Measurements from ENCODE around the gene NUDT14. TPM values are rescaled to one million over a fixed set of nuclear protein-coding genes. Genes with fewer than 3 reads are reported as not detected.
A peak's percentile ranks its signal among the peaks of the same experiment; 100 is the strongest.

Gene NUDT14
- total and polyA plus RNA-seq, 2 of the 8 experiments (the other 6 are each of a cell fraction or from before 2014, with no cell fraction given), result 25.5 to 33.3 TPM

DNA sequence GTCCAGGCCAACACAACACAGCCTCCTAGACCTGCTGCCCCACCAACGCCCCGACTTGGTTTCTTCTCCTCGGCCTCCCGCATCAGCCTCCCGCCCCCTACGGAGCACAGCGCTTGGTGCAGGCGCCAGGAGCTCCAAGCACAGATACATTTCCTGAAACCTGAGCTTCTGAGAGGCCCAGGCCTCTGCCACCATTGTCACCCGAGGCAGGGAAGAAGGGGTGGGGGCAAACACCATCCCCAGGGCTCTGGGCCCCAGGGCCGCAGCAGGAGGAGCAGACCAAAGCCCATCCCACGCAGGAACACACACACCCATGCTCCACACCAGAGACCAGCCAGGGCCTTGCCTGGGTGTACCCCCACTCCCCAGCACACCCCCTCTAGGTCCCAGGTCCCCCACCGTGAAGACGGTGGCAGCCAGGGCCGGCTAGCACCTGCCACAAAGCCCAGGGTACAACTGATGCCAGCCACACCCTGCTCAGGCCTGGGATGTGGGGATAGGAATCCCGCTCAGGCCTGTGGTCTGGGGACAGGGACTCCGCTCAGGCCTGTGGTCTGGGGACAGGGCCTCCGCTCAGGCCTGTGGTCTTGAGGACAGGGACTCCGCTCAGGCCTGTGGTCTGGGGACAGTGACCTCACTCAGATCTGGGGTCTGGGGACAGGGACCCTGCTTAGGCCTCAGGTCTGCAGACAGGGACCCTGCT is 17.9 kb downstream of the NUDT14 start:
- H2BK12ac ChIP-seq (ENCODE audit: low read depth, low read length), result no peak overlapping the region
- H4K5ac ChIP-seq (ENCODE audit: insufficient read length, low read depth, low read length), result no peak overlapping the region
- H3K79me1 ChIP-seq (ENCODE audit: low read depth, low read length), result peaks cover 5% of the 10 kb centered on the region
- no peak overlapping the region for H3K14ac ChIP-seq (ENCODE audit: insufficient read length)
- H3K23ac ChIP-seq (ENCODE audit: insufficient read length), result no peak overlapping the region
- no peaks in the 10 kb centered on the region for H3K79me2 ChIP-seq (ENCODE audit: control insufficient read depth in 1 of 2, insufficient read depth in 2 of 2, low read length in 2 of 2)
- H2AK5ac ChIP-seq (ENCODE audit: low read depth, low read length), result no peak overlapping the region; the same call in 1 of the 2 replicates
- H3K4me2 ChIP-seq (ENCODE audit: insufficient read depth in 1 of 2, low read depth in 2 of 2, low read length in 2 of 2), result no peak overlapping the region
- FAIRE-seq (no peak), DNase-seq (ENCODE audit: low read depth in 1 of 2, low spot score in 2 of 2) (no peak)
- no peak overlapping the region for H2BK20ac ChIP-seq (ENCODE audit: low read length)
- TF ChIP-seq TAF1 (IDR thresholded peaks at IDR 0.05; ENCODE audit: low read depth, low read length) (no peak), EP300 (IDR thresholded peaks at IDR 0.05; ENCODE audit: borderline replicate concordance in 1 of 2, low read depth in 2 of 2, low read length in 2 of 2) (no peak), TEAD4 (IDR thresholded peaks at IDR 0.05; ENCODE audit: low read depth, low read length) (no peak), TAF7 (optimal IDR thresholded peaks at IDR 0.05; ENCODE audit: borderline replicate concordance, low read depth, low read length) (no peak), SRF (IDR thresholded peaks at IDR 0.05; ENCODE audit: low read depth, low read length) (no peak), POLR2A (IDR thresholded peaks at IDR 0.05; ENCODE audit: control extremely low read depth in 1 of 2, low read depth in 2 of 2, low read length in 2 of 2) (no peak)
- no peak overlapping the region for H2AFZ ChIP-seq (ENCODE audit: low read length)
- POLR2A ChIA-PET (ENCODE audit: partially characterized antibody), result interaction anchor here (1.1 kb wide), 1 partner anchor 73 kb away, joined by 3 read pairs; no protein-coding TSS in a partner anchor
- H4K91ac ChIP-seq (replicated peaks; ENCODE audit: insufficient read length, low read length), result no peak overlapping the region
- no peak overlapping the region for H3K4ac ChIP-seq (replicated peaks; ENCODE audit: insufficient read length, low read depth, low read length)
- CTCF ChIA-PET (ENCODE audit: partially characterized antibody), result interaction anchor here (0.5 to 2.4 kb wide), 5 partner anchors 8 to 72 kb away, joined by 3 to 11 read pairs (median 5); no protein-coding TSS in a partner anchor
- peak overlapping the region; percentile 60; the same call in 1 of the 2 replicates for H2BK5ac ChIP-seq (ENCODE audit: low read depth, low read length)
- peaks cover 0 to 3% (median 1%) of the 10 kb centered on the region in 4 experiments; a peak in 4 of 7 replicates for H3K4me1 ChIP-seq (replicated peaks in 1 of 4; ENCODE audit: control insufficient read depth in 3 of 4, insufficient read depth in 4 of 4, low read length in 3 of 4)
- H2BK120ac ChIP-seq (replicated peaks; ENCODE audit: low read depth, low read length), result peak overlapping the region; percentile 22
- H3K9ac ChIP-seq (replicated peaks in 1 of 4; ENCODE audit: extremely low read depth in 1 of 4, low read depth in 3 of 4, low read length in 3 of 4), result no peak overlapping the region
- no peaks in the 10 kb centered on the region for H3K36me3 ChIP-seq (ENCODE audit: control insufficient read depth in 2 of 4, insufficient read depth in 4 of 4, low read length in 3 of 4)
- peaks cover 4% of the 10 kb centered on the region; the same call in 1 of the 2 replicates for H3K23me2 ChIP-seq (ENCODE audit: low read depth, low read length)
- H3K27me3 ChIP-seq (replicated peaks in 1 of 4; ENCODE audit: control insufficient read depth in 3 of 4, extremely low read depth in 1 of 4, insufficient read depth in 3 of 4, low read length in 3 of 4), result peaks cover 9 to 18% (median 14%) of the 10 kb centered on the region in 4 experiments
- H3K56ac ChIP-seq (replicated peaks; ENCODE audit: insufficient read length, low read depth, low read length), result no peak overlapping the region
- H4K20me1 ChIP-seq (replicated peaks in 1 of 2; ENCODE audit: control insufficient read depth in 1 of 2, insufficient read depth in 2 of 2, low read length in 2 of 2), result peaks cover 7 to 19% of the 10 kb centered on the region in 2 experiments
- no peak overlapping the region for H2BK15ac ChIP-seq (ENCODE audit: low read length)
- no peaks in the 10 kb centered on the region for H3K9me3 ChIP-seq (ENCODE audit: insufficient read depth in 2 of 2, low read depth in 1 of 2, low read length in 1 of 2)
- no peak overlapping the region for H3K4me3 ChIP-seq (ENCODE audit: extremely low read depth in 1 of 4, insufficient read depth in 2 of 4, low read depth in 3 of 4, low read length in 4 of 4)
- H3K27ac ChIP-seq (ENCODE audit: low read depth, low read length), result no peak overlapping the region
- peak overlapping the region; percentile 45; the same call in 1 of the 2 replicates for H4K8ac ChIP-seq (ENCODE audit: extremely low read depth, insufficient read depth, low read length)
- no peak overlapping the region for H3K18ac ChIP-seq (ENCODE audit: extremely low read depth, low read length)
- WGBS, 2 experiments (ENCODE audit: extremely low coverage in 1 of 2, insufficient coverage in 1 of 2, insufficient read length in 1 of 2, insufficient replicate concordance in 2 of 2, low coverage in 1 of 2, low lambda C conversion rate in 2 of 2, missing lambda C conversion rate in 1 of 2), result 75% methylated on average over 13 of the region's 18 CpGs; no CpG with 5 or more reads in 1 of the 2 experiments
